HepG2 (cell line): ENCODE measurements around the gene PDZK1. TPM values are rescaled to one million over a fixed set of nuclear protein-coding genes. Genes with fewer than 3 reads are reported as not detected.

Experiments
- CBX5 ChIP-seq: sonication (generic); formaldehyde crosslinking; IDR thresholded peaks from 2 replicates; pipeline ENCODE4 v1.4.0; 2020; ENCODE audit warnings: missing genetic modification reagents, borderline replicate concordance
- GABPB1 ChIP-seq: IDR thresholded peaks from 2 replicates; pipeline ENCODE4 v1.6.1; 2016; ENCODE audit warnings: mild to moderate bottlenecking, missing genetic modification reagents, moderate library complexity, missing compliant biosample characterization
- HBP1 ChIP-seq: IDR thresholded peaks from 2 replicates; pipeline ENCODE4 v1.6.1; 2016; ENCODE audit warnings: low read depth, control low read depth
- MEIS1 ChIP-seq: sonication (generic); formaldehyde crosslinking; IDR thresholded peaks from 2 replicates; pipeline ENCODE4 v1.9.0; 2021; ENCODE audit warnings: mild to moderate bottlenecking, missing genetic modification reagents, moderate library complexity, borderline replicate concordance
- MXD4 ChIP-seq: IDR thresholded peaks from 2 replicates; pipeline ENCODE4 v1.6.1; 2016; ENCODE audit warnings: mild to moderate bottlenecking, missing biosample characterization, missing genetic modification reagents
- MYC ChIP-seq: sonication (generic); formaldehyde crosslinking; IDR thresholded peaks from 2 replicates; pipeline ENCODE4 v1.9.0; 2021; ENCODE audit warnings: missing genetic modification reagents, borderline replicate concordance
- NFIC ChIP-seq: IDR thresholded peaks from 2 replicates; pipeline ENCODE4 v1.6.1; 2012; ENCODE audit warnings: mild to moderate bottlenecking, low read length, inconsistent platforms
- RBFOX2 ChIP-seq: fragments of 200-400 bp; formaldehyde crosslinking; IDR thresholded peaks from 2 replicates; pipeline ENCODE4 v1.6.1; 2017; ENCODE audit warnings: low read depth, mild to moderate bottlenecking, low read length
- RFXANK ChIP-seq: IDR thresholded peaks from 2 replicates; pipeline ENCODE4 v1.6.1; 2016
- RORA ChIP-seq: sonication (generic); formaldehyde crosslinking; IDR thresholded peaks from 2 replicates; pipeline ENCODE4 v1.5.0; 2020; ENCODE audit warnings: mild to moderate bottlenecking, missing genetic modification reagents, moderate library complexity
- SOX13 ChIP-seq, 3 experiments: fragments of 450-650 bp in 1 of 3; sonication (generic) in 1 of 3; formaldehyde crosslinking in 1 of 3; IDR thresholded peaks in 2 of 3; conservative IDR thresholded peaks in 1 of 3; 2 replicates each; pipeline versions ENCODE4 v1.5.0 to v1.6.1; 2016 to 2020; ENCODE audit warnings: antibody characterized with exemption in 1 of 3, mild to moderate bottlenecking in 1 of 3, missing compliant biosample characterization in 1 of 3, missing genetic modification reagents in 1 of 3, moderate library complexity in 1 of 3
- SOX6 ChIP-seq, 2 experiments: fragments of 450-650 bp in 1 of 2; sonication (generic) in 1 of 2; formaldehyde crosslinking in 1 of 2; IDR thresholded peaks; 2 replicates each; pipeline versions ENCODE4 v1.4.0 to v1.6.1; 2017 to 2020; ENCODE audit warnings: antibody characterized with exemption in 1 of 2, mild to moderate bottlenecking in 1 of 2, missing genetic modification reagents in 1 of 2
- ZBTB34 ChIP-seq: sonication (generic); formaldehyde crosslinking; IDR thresholded peaks from 2 replicates; pipeline ENCODE4 v1.8.0; 2022; ENCODE audit warnings: mild to moderate bottlenecking, missing genetic modification reagents
- ZBTB39 ChIP-seq: sonication (generic); formaldehyde crosslinking; IDR thresholded peaks from 2 replicates; pipeline ENCODE4 v1.5.0; 2020; ENCODE audit warnings: missing genetic modification reagents
- ZKSCAN8 ChIP-seq: IDR thresholded peaks from 2 replicates; pipeline ENCODE4 v1.6.1; 2016; ENCODE audit warnings: borderline replicate concordance, missing genetic modification reagents, missing compliant biosample characterization
- ZNF230 ChIP-seq: sonication (generic); formaldehyde crosslinking; IDR thresholded peaks from 2 replicates; pipeline ENCODE4 v1.4.0; 2020; ENCODE audit warnings: mild to moderate bottlenecking, missing genetic modification reagents
- ZNF274 ChIP-seq: sonication (generic); formaldehyde crosslinking; IDR thresholded peaks from 2 replicates; pipeline ENCODE4 v1.5.1; 2020; ENCODE audit warnings: mild to moderate bottlenecking, missing genetic modification reagents
- ZNF446 ChIP-seq: sonication (generic); formaldehyde crosslinking; IDR thresholded peaks from 2 replicates; pipeline ENCODE4 v1.5.0; 2020; ENCODE audit warnings: mild to moderate bottlenecking, missing genetic modification reagents
- ZNF496 ChIP-seq: sonication (generic); formaldehyde crosslinking; IDR thresholded peaks from 2 replicates; pipeline ENCODE4 v1.8.1; 2023; ENCODE audit warnings: mild to moderate bottlenecking, moderate library complexity, missing genetic modification reagents; ENCODE audit not compliant: insufficient replicate concordance
- ZNF629 ChIP-seq: sonication (generic); formaldehyde crosslinking; conservative IDR thresholded peaks from 2 replicates; pipeline ENCODE4 v1.5.0; 2020; ENCODE audit warnings: missing genetic modification reagents
- ZSCAN5A ChIP-seq: sonication (generic); formaldehyde crosslinking; IDR thresholded peaks from 2 replicates; pipeline ENCODE4 v1.8.0; 2022; ENCODE audit warnings: mild to moderate bottlenecking, missing genetic modification reagents, borderline replicate concordance
- polyA plus RNA-seq, 8 experiments: library from polyadenylated mRNA; depleted of rRNA in 3 of 8; stranded (reverse) in 7 of 8; unstranded in 1 of 8; fragments of >200 nt; fragmentation: Illumina TruSeq in 4 of 8; extraction: Trizol in 4 of 8; gene quantifications; 2 replicates each; pipeline versions ENCODE4 v1.2.1 to v1.2.3, GENCODE V29; 2011 to 2016; ENCODE audit warnings: low read depth in 4 of 8, missing spikeins in 1 of 8, mixed read lengths in 1 of 8; ENCODE audit not compliant: insufficient read depth in 1 of 8
- total RNA-seq, 5 experiments: library from RNA; depleted of rRNA; stranded (reverse); fragments of >200 nt; fragmentation: Illumina TruSeq; extraction: Trizol; gene quantifications; 2 replicates each; pipeline ENCODE4 v1.2.3, GENCODE V29; 2016; ENCODE audit warnings: low read depth in 1 of 5
- TF ChIP-seq, protein P1 (sequence below): sonication (generic); formaldehyde crosslinking; IDR thresholded peaks from 2 replicates; pipeline ENCODE4 v1.4.0; 2020; ENCODE audit warnings: missing genetic modification reagents

The PDZK1 gene
- total and polyA plus RNA-seq, 2 of the 13 experiments (the other 11 are each of a cell fraction or from before 2014, with no cell fraction given): 16.2 to 46.4 TPM

DNA sequence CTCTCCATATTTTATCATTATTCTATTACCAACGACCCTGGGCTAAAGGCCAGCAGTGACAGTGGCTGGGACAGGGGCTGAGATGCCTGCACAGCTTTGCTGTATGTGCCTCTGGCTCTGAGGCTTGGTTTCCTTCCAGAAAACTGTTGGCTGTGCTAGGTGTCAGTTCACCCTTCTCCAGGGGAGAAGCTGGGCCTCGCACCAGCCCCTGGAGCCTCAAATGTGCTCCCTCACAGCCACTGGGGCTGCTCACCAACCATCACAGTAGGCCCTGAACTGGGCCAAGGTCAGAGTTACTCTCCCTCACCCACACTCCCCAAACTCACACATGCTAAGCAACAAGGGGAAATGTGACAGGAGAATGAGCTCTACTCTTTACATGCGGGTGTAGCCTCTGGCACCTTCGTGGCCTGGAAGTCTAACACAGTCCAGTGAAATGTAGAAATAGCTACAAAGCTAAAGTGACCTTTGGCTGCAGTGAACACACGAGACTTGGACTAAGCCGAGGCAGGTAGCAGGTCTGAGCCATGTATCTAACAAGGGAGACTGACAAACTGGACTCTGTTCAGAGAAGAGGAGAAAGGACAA lies 7.5 kb upstream of the PDZK1 start (continued):
- TF ChIP-seq RORA (CRISPR knock-in tag) (peak; percentile 23; the same call in 1 of the 2 replicates), RBFOX2 (no peak), CBX5 (CRISPR knock-in tag) (no peak), ZBTB39 (CRISPR knock-in tag) (peak; percentile 90), MXD4 (CRISPR knock-in tag) (peak; percentile 73), HBP1 (CRISPR knock-in tag) (no peak), ZNF629 (CRISPR knock-in tag) (0 out of 2 replicates have a peak, but pooled peaks have one; percentile 7), ZKSCAN8 (CRISPR knock-in tag) (no peak), SOX13 (IDR thresholded peaks at IDR 0.05) (no peak), SOX13 (CRISPR knock-in tag; conservative IDR thresholded peaks at IDR 0.05 in 1 of 2, IDR thresholded peaks at IDR 0.05 in 1 of 2) (peak in 1 of 2 experiments; percentile 67; a peak in 2 of 4 replicates), RFXANK (CRISPR knock-in tag) (no peak), ZNF446 (CRISPR knock-in tag) (0 out of 2 replicates have a peak, but pooled peaks have one; percentile 47), GABPB1 (no peak), NFIC (no peak), ZNF230 (peak; percentile 89), ZBTB34 (CRISPR knock-in tag) (no peak), MEIS1 (CRISPR knock-in tag) (0 out of 2 replicates have a peak, but pooled peaks have one; percentile 38), ZNF274 (peak; percentile 77; the same call in 1 of the 2 replicates), ZSCAN5A (no peak), ZNF496 (CRISPR knock-in tag) (no peak), MYC (CRISPR knock-in tag) (peak; percentile 68; the same call in 1 of the 2 replicates), SOX6 (IDR thresholded peaks at IDR 0.05) (no peak), SOX6 (CRISPR knock-in tag; IDR thresholded peaks at IDR 0.05) (peak; percentile 75)
- TF ChIP-seq, protein P1, sequence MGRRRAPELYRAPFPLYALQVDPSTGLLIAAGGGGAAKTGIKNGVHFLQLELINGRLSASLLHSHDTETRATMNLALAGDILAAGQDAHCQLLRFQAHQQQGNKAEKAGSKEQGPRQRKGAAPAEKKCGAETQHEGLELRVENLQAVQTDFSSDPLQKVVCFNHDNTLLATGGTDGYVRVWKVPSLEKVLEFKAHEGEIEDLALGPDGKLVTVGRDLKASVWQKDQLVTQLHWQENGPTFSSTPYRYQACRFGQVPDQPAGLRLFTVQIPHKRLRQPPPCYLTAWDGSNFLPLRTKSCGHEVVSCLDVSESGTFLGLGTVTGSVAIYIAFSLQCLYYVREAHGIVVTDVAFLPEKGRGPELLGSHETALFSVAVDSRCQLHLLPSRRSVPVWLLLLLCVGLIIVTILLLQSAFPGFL: no peak
